Measurements from ENCODE around the gene BRAP. TPM values are rescaled to one million over a fixed set of nuclear protein-coding genes. Genes with fewer than 3 reads are reported as not detected.

Gene BRAP
- total RNA-seq, 1 experiment from 2014 or later: 25.0 TPM

DNA sequence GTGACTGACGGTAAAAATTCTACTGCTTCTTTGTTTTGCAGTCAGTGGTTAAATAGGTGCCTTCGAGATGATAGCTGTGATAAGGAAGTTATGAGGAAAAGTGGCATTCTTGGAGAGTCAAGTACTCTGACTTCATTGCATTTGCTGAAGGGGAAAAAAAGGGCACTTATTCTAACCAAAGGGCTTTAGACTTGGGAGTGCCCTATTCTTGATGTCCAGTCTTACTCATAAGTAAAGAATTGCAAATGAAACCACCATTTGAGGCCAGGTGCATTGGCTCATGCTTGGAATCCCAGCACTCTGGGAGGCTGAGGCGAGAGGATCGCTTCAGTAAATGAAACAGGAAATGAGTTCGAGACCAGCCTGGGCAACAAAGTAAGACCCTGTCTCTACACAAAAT is 40.3 kb downstream of the BRAP start:
- Mint-ChIP-seq H3K27ac (no peak overlapping the region), H3K4me1 (no peaks in the 10 kb centered on the region), H3K4me3 (no peak overlapping the region), H3K27me3 (ENCODE audit: low read depth) (no peaks in the 10 kb centered on the region), H3K36me3 (ENCODE audit: insufficient read depth in 1 of 3, low read depth in 3 of 3) (peaks cover 22 to 71% (median 52%) of the 10 kb centered on the region in 3 experiments; a peak in 6 of 7 replicates), H3K9me3 (no peaks in the 10 kb centered on the region)
- Histone ChIP-seq H3K18ac (ENCODE audit: insufficient read length, low read depth, low read length) (no peak overlapping the region), H4K5ac (ENCODE audit: insufficient read length, low read depth, low read length) (no peak overlapping the region), H3K27ac (ENCODE audit: insufficient read length, low read depth, low read length) (no peak overlapping the region), H3K56ac (ENCODE audit: insufficient read length, low read depth, low read length) (no peak overlapping the region), H4K20me1 (ENCODE audit: control insufficient read depth, insufficient read depth, insufficient read length) (no peaks in the 10 kb centered on the region), H3K9ac (ENCODE audit: extremely low read depth, insufficient read length, low read length) (no peak overlapping the region), H2AFZ (ENCODE audit: low read length) (no peak overlapping the region), H3K14ac (ENCODE audit: insufficient read depth, low read length) (no peak overlapping the region), H2AK5ac (ENCODE audit: insufficient read length, low read length) (no peak overlapping the region), H2BK12ac (ENCODE audit: insufficient read length, low read depth, low read length) (no peak overlapping the region), H4K91ac (ENCODE audit: insufficient read length, low read depth, low read length) (no peak overlapping the region), H2BK20ac (ENCODE audit: low read depth, low read length, poor library complexity, severe bottlenecking) (no peak overlapping the region), H3K23me2 (ENCODE audit: insufficient read length, low read depth, low read length, poor library complexity, severe bottlenecking) (no peaks in the 10 kb centered on the region), H3K4ac (ENCODE audit: low read depth, low read length) (no peak overlapping the region), H4K8ac (replicated peaks; ENCODE audit: insufficient read length, low read depth, low read length) (no peak overlapping the region), H3K4me1 (ENCODE audit: insufficient read depth, low read length) (no peaks in the 10 kb centered on the region), H2BK15ac (ENCODE audit: low read depth, low read length) (no peak overlapping the region), H3T11ph (ENCODE audit: low read length) (no peak overlapping the region), H3K23ac (ENCODE audit: insufficient read length, low read depth, low read length) (no peak overlapping the region), H3K79me1 (ENCODE audit: insufficient read depth, low read depth, low read length, poor library complexity, severe bottlenecking) (no peaks in the 10 kb centered on the region), H3K4me2 (ENCODE audit: insufficient read depth, insufficient read length, low read length) (no peak overlapping the region), H3K9me3 (ENCODE audit: control insufficient read depth, low read depth, low read length) (no peaks in the 10 kb centered on the region), H3K27me3 (ENCODE audit: insufficient read depth, low read length) (no peaks in the 10 kb centered on the region), H3K79me2 (ENCODE audit: insufficient read depth, low read length) (no peaks in the 10 kb centered on the region), H2BK120ac (ENCODE audit: low read depth, low read length, poor library complexity, severe bottlenecking) (no peak overlapping the region), H2BK5ac (ENCODE audit: insufficient read length, low read length) (no peak overlapping the region)
- DNase-seq: no peak
- WGBS (ENCODE audit: extremely low coverage, insufficient read length, low lambda C conversion rate): no CpG with 5 or more reads among the region's 5 CpGs
- TF ChIP-seq, protein P1, sequence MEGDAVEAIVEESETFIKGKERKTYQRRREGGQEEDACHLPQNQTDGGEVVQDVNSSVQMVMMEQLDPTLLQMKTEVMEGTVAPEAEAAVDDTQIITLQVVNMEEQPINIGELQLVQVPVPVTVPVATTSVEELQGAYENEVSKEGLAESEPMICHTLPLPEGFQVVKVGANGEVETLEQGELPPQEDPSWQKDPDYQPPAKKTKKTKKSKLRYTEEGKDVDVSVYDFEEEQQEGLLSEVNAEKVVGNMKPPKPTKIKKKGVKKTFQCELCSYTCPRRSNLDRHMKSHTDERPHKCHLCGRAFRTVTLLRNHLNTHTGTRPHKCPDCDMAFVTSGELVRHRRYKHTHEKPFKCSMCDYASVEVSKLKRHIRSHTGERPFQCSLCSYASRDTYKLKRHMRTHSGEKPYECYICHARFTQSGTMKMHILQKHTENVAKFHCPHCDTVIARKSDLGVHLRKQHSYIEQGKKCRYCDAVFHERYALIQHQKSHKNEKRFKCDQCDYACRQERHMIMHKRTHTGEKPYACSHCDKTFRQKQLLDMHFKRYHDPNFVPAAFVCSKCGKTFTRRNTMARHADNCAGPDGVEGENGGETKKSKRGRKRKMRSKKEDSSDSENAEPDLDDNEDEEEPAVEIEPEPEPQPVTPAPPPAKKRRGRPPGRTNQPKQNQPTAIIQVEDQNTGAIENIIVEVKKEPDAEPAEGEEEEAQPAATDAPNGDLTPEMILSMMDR (conservative IDR thresholded peaks at IDR 0.05): no peak
